ENCODE results near the gene TYMS. TPM values are rescaled to one million over a fixed set of nuclear protein-coding genes. Genes with fewer than 3 reads are reported as not detected.

TYMS gene
- total and polyA plus RNA-seq, 9 of the 15 experiments (the other 6 are each of a cell fraction or from before 2014, with no cell fraction given): 69.1 to 409 (median 175) TPM

GRCh38 chr18:617970-618504 lies 39.4 kb upstream of the TYMS start (continued):
- no peak for TF ChIP-seq ZKSCAN3 (CRISPR knock-in tag; IDR thresholded peaks at IDR 0.05)
- TF ChIP-seq NR1H2 (CRISPR knock-in tag; IDR thresholded peaks at IDR 0.05): no peak
- no peak for TF ChIP-seq GABPA (tag; conservative IDR thresholded peaks at IDR 0.05; ENCODE audit: low read depth)
- no peak for TF ChIP-seq UBTF (IDR thresholded peaks at IDR 0.05; ENCODE audit: borderline replicate concordance in 1 of 2, low read depth in 2 of 2, low read length in 2 of 2)
- no peak for TF ChIP-seq BCL6 (CRISPR knock-in tag; IDR thresholded peaks at IDR 0.05)
- TF ChIP-seq MEF2A (IDR thresholded peaks at IDR 0.05; ENCODE audit: control insufficient read depth, low read depth, low read length): peak; percentile 98
- no peak for TF ChIP-seq TFAP4 (CRISPR knock-in tag; IDR thresholded peaks at IDR 0.05; ENCODE audit: borderline replicate concordance)
- no peak for TF ChIP-seq ZNF140 (CRISPR knock-in tag; IDR thresholded peaks at IDR 0.05)
- TF ChIP-seq ZNF354B (CRISPR knock-in tag; IDR thresholded peaks at IDR 0.05): no peak
- TF ChIP-seq KAT8 (IDR thresholded peaks at IDR 0.05; ENCODE audit: low read depth): no peak
- TF ChIP-seq SMAD1 (IDR thresholded peaks at IDR 0.05; ENCODE audit: low read depth, low read length, partially characterized antibody): peak; percentile 85
- TF ChIP-seq ZNF445 (CRISPR knock-in tag; IDR thresholded peaks at IDR 0.05; ENCODE audit: low read depth): no peak
- TF ChIP-seq POU5F1 (IDR thresholded peaks at IDR 0.05; ENCODE audit: borderline replicate concordance, low read depth, low read length, partially characterized antibody): no peak
- TF ChIP-seq ZNF316 (IDR thresholded peaks at IDR 0.05): no peak
- peak; percentile 68; the same call in 1 of the 2 replicates for TF ChIP-seq EZH2 (IDR thresholded peaks at IDR 0.05; ENCODE audit: borderline replicate concordance, low read depth, low read length)
- no peak for TF ChIP-seq ZNF280B (CRISPR knock-in tag; IDR thresholded peaks at IDR 0.05)
- TF ChIP-seq SIN3A (IDR thresholded peaks at IDR 0.05; ENCODE audit: borderline replicate concordance in 2 of 2, control insufficient read depth in 1 of 2, low read depth in 2 of 2, low read length in 2 of 2): no peak
- peak; percentile 98 for TF ChIP-seq MTA2 (IDR thresholded peaks at IDR 0.05; ENCODE audit: low read depth)
- TF ChIP-seq PHF8 (IDR thresholded peaks at IDR 0.05; ENCODE audit: borderline replicate concordance, low read length): no peak
- peak; percentile 51 for TF ChIP-seq MAFG (tag; conservative IDR thresholded peaks at IDR 0.05)
- peak; percentile 97 for TF ChIP-seq NFIC (IDR thresholded peaks at IDR 0.05)
- TF ChIP-seq KLF6 (CRISPR knock-in tag; IDR thresholded peaks at IDR 0.05; ENCODE audit: borderline replicate concordance): no peak
- TF ChIP-seq SRF (CRISPR knock-in tag; IDR thresholded peaks at IDR 0.05): 0 out of 4 replicates have a peak, but pooled peaks of 1 of the 2 experiments have one; percentile 51
- peak; percentile 39; the same call in 1 of the 2 replicates for TF ChIP-seq RAD51 (IDR thresholded peaks at IDR 0.05; ENCODE audit: borderline replicate concordance, low read depth)
- TF ChIP-seq HOXB6 (CRISPR knock-in tag; IDR thresholded peaks at IDR 0.05; ENCODE audit: borderline replicate concordance): no peak
